Neuron (in vitro differentiated cells): ENCODE results near the gene PHLDB2.

ENCODE experiments used
- H2AFZ ChIP-seq: one replicate; pipeline ENCODE4 v1.6.1; 2013; ENCODE audit warnings: low read depth, mild to moderate bottlenecking, inconsistent platforms, low read length, moderate library complexity
- H3K27me3 ChIP-seq: one replicate; pipeline ENCODE4 v1.6.1; 2013; ENCODE audit warnings: low read length; ENCODE audit not compliant: insufficient read depth
- H3K36me3 ChIP-seq: one replicate; pipeline ENCODE4 v1.6.1; 2013; ENCODE audit warnings: low read length; ENCODE audit not compliant: insufficient read depth
- H3K4me1 ChIP-seq: one replicate; pipeline ENCODE4 v1.6.1; 2013; ENCODE audit warnings: low read length; ENCODE audit not compliant: insufficient read depth
- H3K4me3 ChIP-seq: 2 replicates; pipeline ENCODE4 v1.5.1; 2013; ENCODE audit warnings: mild to moderate bottlenecking, low read length, moderate library complexity
- H3K9me3 ChIP-seq: one replicate; pipeline ENCODE4 v1.6.1; 2013; ENCODE audit warnings: low read length

Gene PHLDB2

DNA sequence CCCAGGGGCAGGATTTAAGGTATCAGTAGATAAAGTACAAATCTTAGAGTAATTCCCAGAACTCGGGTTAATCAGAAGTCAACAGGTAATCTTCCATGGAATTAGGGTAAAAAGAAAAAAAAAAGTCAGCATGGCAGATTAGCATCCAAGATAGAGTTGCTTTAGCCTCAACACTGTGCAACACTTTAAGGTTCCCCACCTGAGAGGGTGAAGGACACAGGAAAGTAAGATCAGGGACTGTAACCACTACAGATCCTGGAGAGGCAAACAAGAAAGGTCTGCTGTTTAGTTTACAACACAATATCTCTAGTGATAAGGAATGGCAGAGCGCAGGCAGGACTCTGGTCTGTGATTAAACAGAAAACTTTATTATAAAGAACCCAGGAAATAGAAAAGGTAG is 4.1 kb upstream of the PHLDB2 start:
- no peak overlapping the region for H3K4me3 ChIP-seq
- no peaks in the 10 kb centered on the region for H3K36me3 ChIP-seq
- H3K27me3 ChIP-seq, result no peaks in the 10 kb centered on the region
- no peaks in the 10 kb centered on the region for H3K9me3 ChIP-seq
- no peaks in the 10 kb centered on the region for H3K4me1 ChIP-seq
- no peak overlapping the region for H2AFZ ChIP-seq

DNA sequence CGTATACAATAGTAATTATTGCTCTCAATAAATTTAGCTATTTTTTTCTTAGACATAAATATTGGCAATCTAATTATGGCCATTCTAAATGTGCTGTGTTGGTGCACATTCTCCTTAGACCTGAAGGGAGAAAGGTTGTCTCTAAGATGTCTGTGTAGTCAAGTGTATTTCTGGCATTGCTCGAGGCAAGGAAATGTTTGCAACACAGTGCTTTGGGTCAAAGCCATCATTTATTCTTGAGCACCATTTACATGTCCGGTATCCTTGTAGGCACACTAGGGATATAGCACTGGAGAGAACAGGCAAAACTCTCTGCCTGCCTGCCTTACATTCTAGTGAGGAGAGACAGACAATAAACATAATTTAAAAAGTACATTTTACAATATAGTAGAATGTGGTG is 2.6 kb upstream of the PHLDB2 start:
- H2AFZ ChIP-seq, result no peak overlapping the region

DNA sequence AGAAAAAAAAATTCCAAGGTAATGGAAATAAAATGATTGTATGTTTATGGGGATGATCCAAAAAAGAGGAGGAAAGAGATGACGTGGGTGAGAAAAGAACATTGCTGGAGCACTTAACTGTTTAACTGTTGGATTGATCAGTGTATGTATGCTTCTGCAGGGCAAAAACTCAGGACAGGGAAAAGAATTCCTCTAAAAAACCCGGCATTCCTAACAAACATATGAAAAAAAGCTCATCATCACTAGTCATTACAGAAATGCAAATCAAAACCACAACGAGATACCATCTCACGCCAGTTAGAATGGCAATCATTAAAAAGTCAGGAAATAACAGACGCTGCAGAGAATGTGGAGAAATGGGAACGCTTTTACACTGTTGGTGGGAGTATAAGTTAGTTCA is 1.6 kb upstream of the PHLDB2 start:
- H2AFZ ChIP-seq, result no peak overlapping the region
- H3K4me3 ChIP-seq, result no peak overlapping the region
- no peaks in the 10 kb centered on the region for H3K9me3 ChIP-seq
- H3K27me3 ChIP-seq, result no peaks in the 10 kb centered on the region
- H3K4me1 ChIP-seq, result peaks cover 6% of the 10 kb centered on the region
- no peaks in the 10 kb centered on the region for H3K36me3 ChIP-seq

More for the DNA sequence above, 2.6 kb upstream of the PHLDB2 start:
- Histone ChIP-seq H3K27me3 (no peaks in the 10 kb centered on the region), H3K9me3 (no peaks in the 10 kb centered on the region), H3K4me1 (peaks cover 3% of the 10 kb centered on the region), H3K36me3 (no peaks in the 10 kb centered on the region), H3K4me3 (no peak overlapping the region)

DNA sequence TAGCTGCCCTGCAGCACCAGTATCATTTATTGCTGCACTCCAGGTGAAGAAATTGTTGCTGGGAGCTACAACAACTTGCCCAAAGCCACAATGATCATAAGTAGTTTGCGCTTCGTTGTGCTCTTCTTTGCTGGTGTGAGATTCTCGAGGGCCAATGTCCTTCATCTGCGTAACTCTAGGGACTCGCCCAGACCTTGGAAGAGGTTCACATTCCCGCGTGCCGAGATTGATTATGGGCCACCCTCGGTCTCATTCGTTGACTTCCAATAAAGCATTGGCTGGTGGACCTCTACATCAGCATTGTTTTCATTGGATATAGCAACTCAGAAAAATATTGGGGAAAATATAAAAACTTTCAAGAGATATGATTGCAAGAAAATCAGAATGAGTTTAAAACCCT is 423 bp upstream of the PHLDB2 start:
- Histone ChIP-seq H3K4me1 (peaks cover 6% of the 10 kb centered on the region), H3K4me3 (peak overlapping the region; percentile 61), H3K27me3 (no peaks in the 10 kb centered on the region), H3K9me3 (no peaks in the 10 kb centered on the region), H2AFZ (peak overlapping the region; percentile 68), H3K36me3 (no peaks in the 10 kb centered on the region)

DNA sequence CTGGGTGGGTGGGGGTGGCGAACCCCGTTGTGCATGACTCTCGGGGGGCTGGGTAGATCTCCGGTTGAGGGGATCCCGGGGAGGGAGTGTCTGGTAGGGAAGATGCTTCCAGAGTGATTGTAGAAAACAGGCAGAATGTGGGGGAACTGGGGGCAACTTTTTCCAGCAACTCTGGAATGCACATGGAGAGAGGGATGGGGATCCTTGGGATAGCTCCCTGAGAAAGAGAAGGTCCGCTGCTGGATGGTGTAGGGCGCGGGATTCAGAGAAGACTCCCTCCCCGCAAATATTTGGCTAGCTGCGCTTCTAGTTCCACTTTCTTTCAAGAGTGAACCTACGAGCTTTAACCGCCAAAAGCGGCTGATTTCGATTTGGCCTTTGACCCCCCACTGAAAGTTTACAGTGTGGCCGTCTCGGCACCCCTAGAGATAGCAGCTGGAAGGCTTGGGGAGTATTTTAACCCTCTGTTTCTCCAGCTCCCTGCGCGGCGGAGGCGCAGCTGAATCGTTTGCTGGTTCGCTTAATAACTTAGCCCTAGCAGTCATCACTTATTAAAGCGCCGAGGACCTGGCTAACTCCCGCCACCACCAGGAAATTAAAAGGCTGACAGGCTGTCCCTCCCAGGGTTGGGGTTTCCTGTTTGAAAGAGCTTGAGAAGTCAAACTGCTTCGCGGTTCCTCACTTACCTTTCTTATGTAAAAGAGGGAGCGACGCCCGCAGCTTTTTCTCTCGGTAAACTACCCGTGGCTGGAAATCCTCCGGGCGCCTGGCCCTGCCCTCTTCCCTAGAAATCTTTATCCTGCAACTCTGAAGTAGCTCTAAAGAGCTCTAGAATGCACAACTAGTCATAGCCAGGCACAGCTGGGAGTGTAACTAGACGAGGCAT is 1.2 kb downstream of the PHLDB2 start:
- Histone ChIP-seq H3K27me3 (no peaks in the 10 kb centered on the region), H2AFZ (peak overlapping the region; percentile 68), H3K36me3 (no peaks in the 10 kb centered on the region), H3K9me3 (no peaks in the 10 kb centered on the region), H3K4me1 (peaks cover 11% of the 10 kb centered on the region), H3K4me3 (peak overlapping the region; percentile 61)

DNA sequence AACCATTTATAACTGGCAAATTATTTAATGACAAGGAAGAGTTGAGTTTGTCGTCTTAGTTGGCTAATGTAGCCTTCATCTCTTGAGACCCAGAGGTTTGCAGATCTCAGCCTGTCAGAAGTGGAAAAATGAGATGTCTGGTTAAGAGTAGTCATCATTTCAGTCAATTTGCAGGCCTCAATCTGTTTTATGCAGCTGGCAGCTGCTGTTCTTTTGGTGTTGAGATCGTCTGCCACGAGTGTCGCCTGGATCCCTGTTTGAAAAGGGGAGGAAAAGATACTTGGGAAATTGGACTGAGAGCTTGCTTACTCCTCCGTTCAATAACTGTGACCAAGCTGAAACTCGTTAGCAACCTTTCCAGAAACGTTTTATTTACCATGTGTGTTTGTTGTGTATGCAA is 2.3 kb downstream of the PHLDB2 start:
- Histone ChIP-seq H3K4me1 (peaks cover 12% of the 10 kb centered on the region), H3K4me3 (peak overlapping the region; percentile 61), H3K27me3 (no peaks in the 10 kb centered on the region), H2AFZ (peak overlapping the region; percentile 68), H3K9me3 (no peaks in the 10 kb centered on the region), H3K36me3 (no peaks in the 10 kb centered on the region)

DNA sequence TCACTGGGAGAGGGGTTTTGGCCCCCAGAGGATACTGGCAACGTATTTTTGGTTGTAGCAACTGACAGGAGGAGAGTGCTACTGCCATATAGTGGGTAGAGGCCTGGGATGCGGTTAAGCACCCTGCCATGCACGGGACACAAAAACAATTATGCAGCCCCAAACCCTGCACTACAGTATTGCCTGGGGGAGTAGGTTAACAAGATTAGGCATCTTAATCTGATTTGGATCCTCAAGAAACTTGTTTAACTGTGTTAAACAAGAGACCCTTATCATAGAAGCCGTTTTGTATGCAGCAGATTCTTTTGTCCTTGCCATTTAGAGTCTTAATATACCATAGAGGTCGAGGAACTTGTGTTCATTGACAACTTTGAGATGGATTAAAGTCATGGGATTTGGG is 3.4 kb downstream of the PHLDB2 start:
- H3K27me3 ChIP-seq, result no peaks in the 10 kb centered on the region
- no peaks in the 10 kb centered on the region for H3K9me3 ChIP-seq
- no peaks in the 10 kb centered on the region for H3K36me3 ChIP-seq
- H3K4me3 ChIP-seq, result no peak overlapping the region
- H2AFZ ChIP-seq, result no peak overlapping the region
- H3K4me1 ChIP-seq, result peaks cover 12% of the 10 kb centered on the region

DNA sequence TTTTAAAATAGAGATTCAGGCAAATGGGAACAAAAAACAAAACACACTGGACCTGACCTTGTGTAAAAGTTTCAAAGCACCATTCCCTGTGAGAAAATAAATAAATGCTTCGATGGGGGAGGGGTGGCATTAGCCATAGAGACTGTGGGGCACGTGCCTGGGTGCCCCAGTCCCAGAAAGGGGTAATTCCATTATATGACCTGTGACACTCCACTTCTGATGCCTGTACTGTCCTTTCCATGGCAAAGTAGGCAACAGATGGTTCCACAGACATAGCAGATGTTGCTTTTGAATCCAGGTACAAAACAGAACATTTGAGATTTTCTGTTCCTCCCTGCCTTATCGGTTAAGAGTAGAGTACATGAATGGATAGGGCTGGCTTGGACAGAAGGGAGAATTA is 3.9 kb downstream of the PHLDB2 start:
- Histone ChIP-seq H2AFZ (no peak overlapping the region), H3K9me3 (no peaks in the 10 kb centered on the region), H3K4me3 (no peak overlapping the region), H3K27me3 (no peaks in the 10 kb centered on the region), H3K4me1 (peaks cover 12% of the 10 kb centered on the region), H3K36me3 (no peaks in the 10 kb centered on the region)

DNA sequence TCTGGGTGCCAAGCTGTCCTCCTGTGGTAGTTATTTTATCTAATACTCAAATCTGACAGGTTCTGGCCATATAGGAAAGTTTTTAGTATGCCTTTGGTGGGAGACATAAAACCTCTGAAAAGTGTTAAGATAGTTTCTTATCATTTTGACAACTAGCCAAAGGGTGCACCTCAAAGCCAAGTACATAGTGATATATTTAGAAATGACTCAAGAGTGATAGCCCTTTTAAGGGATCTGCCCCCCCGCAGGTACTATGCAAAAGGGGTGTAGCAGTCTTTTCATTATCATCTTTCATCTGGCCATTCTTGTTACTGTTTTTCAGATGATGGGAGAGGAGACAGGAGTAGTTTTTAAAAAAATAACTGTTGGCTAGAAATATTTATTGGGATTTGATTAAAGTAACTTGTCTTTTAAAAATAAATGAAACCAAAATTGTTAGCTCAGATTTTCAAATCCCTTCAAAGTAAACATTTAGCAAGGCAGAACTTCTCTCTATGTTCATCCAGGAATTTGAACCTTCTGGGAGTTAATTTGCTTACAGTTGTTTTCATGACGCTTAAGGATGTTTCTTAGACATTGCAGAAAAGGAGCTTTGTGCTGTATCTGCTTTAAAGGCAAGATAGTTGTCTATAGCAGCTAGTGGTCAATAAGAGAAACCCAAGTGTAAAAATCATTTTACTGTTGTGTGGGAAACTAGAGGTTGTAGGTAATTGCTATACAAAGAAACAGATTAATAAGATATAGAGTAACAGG is 5.1 kb downstream of the PHLDB2 start:
- peaks cover 18% of the 10 kb centered on the region for H3K4me1 ChIP-seq
- H2AFZ ChIP-seq, result no peak overlapping the region
- no peak overlapping the region for H3K4me3 ChIP-seq
- no peaks in the 10 kb centered on the region for H3K27me3 ChIP-seq
- no peaks in the 10 kb centered on the region for H3K9me3 ChIP-seq
- no peaks in the 10 kb centered on the region for H3K36me3 ChIP-seq

DNA sequence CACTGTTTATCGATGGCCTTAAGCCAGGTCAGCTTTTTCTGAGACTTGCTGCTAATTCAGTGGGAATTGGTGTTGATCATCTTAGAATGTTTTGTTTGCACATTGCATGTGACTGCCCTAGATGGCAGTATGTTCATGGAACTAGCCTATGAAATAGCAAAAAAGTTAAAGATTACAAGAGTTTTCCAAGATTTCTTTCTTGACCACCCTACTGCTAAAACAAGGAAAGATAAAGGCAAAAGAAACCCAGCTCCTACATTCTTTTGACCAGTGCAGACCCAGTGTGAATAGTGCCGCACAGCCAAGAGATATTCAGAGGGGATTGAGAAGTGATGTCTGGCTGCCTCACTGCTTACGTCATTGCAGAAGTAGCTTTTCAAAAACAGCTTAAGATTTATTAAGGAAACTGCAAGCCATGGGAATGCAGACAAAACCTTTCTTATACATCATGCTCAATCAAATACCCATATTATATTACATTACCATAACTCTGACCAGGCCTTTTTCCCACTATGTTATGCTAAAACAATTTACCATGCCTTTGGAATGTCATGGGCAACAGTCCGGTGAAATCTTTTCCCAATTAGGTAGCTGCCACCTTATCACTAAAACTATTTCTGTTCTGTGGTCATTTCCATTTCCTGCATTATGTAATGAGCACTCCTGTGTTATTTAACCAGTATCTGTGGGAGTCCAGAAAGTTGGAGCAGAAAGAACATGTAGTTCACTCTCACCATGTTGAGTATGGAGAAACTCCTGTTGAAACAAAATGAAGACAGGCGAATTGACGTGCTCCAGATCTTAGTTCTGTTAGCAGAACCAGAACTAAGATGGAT is 6.0 kb downstream of the PHLDB2 start:
- no peaks in the 10 kb centered on the region for H3K9me3 ChIP-seq
- no peaks in the 10 kb centered on the region for H3K27me3 ChIP-seq
- H3K36me3 ChIP-seq, result no peaks in the 10 kb centered on the region
- peaks cover 28% of the 10 kb centered on the region for H3K4me1 ChIP-seq
- no peak overlapping the region for H3K4me3 ChIP-seq
- H2AFZ ChIP-seq, result no peak overlapping the region

DNA sequence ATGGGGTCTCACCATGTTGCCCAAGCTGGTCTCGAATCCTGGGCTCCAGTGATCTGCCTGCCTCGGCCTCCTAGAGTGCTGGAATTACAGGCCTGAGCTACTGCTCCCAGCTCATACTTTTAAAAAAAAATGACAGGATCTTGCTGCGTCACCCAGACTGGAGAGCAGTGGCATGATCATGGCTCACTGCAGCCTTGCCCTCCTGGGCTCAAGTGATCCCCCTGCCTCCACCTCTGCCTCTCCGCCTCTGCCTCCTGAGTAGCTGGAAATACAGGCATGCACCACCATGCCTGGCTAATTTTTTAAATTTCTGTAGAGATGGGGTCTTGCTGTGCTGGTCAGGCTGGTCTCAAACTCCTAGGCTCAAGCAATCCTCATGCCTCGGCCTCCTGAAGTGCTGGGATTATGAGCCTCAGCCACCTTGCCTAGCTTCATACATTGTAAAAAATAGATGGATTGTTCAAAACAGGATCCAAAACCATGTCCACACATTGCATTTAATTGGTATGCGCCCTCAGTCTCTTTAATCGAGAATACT is 8.9 kb downstream of the PHLDB2 start:
- Histone ChIP-seq H3K36me3 (no peaks in the 10 kb centered on the region), H3K4me3 (no peak overlapping the region), H3K27me3 (no peaks in the 10 kb centered on the region), H3K9me3 (no peaks in the 10 kb centered on the region), H3K4me1 (peaks cover 40% of the 10 kb centered on the region), H2AFZ (no peak overlapping the region)

DNA sequence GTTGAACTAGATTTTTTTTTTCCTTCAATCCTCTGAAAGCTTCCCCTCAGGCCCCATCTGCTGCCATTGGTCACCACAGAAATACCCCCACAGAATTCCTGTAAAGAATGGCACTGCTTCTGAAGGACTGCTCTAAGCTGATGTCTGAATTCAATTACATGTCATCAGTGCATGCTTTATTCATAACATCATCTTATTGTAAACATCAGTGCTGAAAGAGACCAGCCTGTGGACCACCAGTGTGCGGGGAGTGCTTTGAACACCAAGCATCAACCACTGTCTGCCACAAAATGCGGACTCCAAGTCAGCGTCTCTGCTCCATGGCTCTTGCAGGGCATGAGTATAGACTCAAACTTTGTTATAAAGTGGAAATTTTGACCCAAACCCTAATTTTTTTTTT is 11.6 kb downstream of the PHLDB2 start:
- no peak overlapping the region for H3K4me3 ChIP-seq
- H3K9me3 ChIP-seq, result no peaks in the 10 kb centered on the region
- H3K27me3 ChIP-seq, result no peaks in the 10 kb centered on the region
- no peaks in the 10 kb centered on the region for H3K36me3 ChIP-seq
- peaks cover 34% of the 10 kb centered on the region for H3K4me1 ChIP-seq
- H2AFZ ChIP-seq, result no peak overlapping the region
